Spleen (tissue), 11 donors: Measurements from ENCODE around the gene MACROD2. TPM values are rescaled to one million over a fixed set of nuclear protein-coding genes. Genes with fewer than 3 reads are reported as not detected.

Experiments used
- DNase-seq: peaks from one replicate; pipeline ENCODE4 v3.0.0-alpha.2; 2020
- H3K27ac ChIP-seq, 8 donors: fragments of 200-600 bp; sonication (generic) in 7 of 8; 1 replicate in 4 of 8; 2 replicates in 4 of 8; pipeline versions ENCODE4 v1.5.0 to v1.8.0; 2016 to 2021; ENCODE audit warnings: inconsistent platforms in 4 of 8, mild to moderate bottlenecking in 4 of 8, moderate library complexity in 1 of 8
- H3K27me3 ChIP-seq, 7 donors: fragments of 200-600 bp; sonication (generic) in 6 of 7; replicated peaks in 1 of 7; 1 replicate in 4 of 7; 2 replicates in 3 of 7; pipeline versions ENCODE4 v1.5.0 to v1.8.0; 2016 to 2021; ENCODE audit warnings: inconsistent platforms in 3 of 7, mild to moderate bottlenecking in 1 of 7
- H3K36me3 ChIP-seq, 6 donors: fragments of 200-600 bp; sonication (generic) in 5 of 6; 1 replicate in 4 of 6; 2 replicates in 2 of 6; pipeline versions ENCODE4 v1.5.0 to v1.8.0; 2016 to 2021; ENCODE audit warnings: inconsistent platforms in 2 of 6
- H3K4me1 ChIP-seq, 6 donors: fragments of 200-600 bp; sonication (generic) in 5 of 6; 1 replicate in 3 of 6; 2 replicates in 3 of 6; pipeline versions ENCODE4 v1.5.0 to v1.8.0; 2016 to 2021; ENCODE audit warnings: inconsistent platforms in 3 of 6
- H3K4me3 ChIP-seq, 8 donors: fragments of 200-600 bp; sonication (generic) in 7 of 8; 1 replicate in 4 of 8; 2 replicates in 4 of 8; pipeline versions ENCODE4 v1.5.0 to v1.8.0; 2016 to 2021; ENCODE audit warnings: inconsistent platforms in 4 of 8, mild to moderate bottlenecking in 4 of 8, moderate library complexity in 2 of 8
- H3K9me3 ChIP-seq, 8 donors: fragments of 200-600 bp; sonication (generic) in 7 of 8; 1 replicate in 4 of 8; 2 replicates in 4 of 8; pipeline versions ENCODE4 v1.5.0 to v1.8.0; 2016 to 2021; ENCODE audit warnings: inconsistent platforms in 4 of 8
- CTCF ChIP-seq, 11 experiments: fragments of 200-600 bp in 7 of 11; fragments of 450-650 bp in 4 of 11; sonication (generic) in 4 of 11; IDR thresholded peaks in 8 of 11; conservative IDR thresholded peaks in 3 of 11; 1 replicate in 7 of 11; 2 replicates in 4 of 11; pipeline versions ENCODE4 v1.4.0 to v1.8.0; 2016 to 2021; ENCODE audit warnings: antibody characterized with exemption in 11 of 11, inconsistent platforms in 4 of 11, mild to moderate bottlenecking in 1 of 11
- POLR2A ChIP-seq, 3 donors: fragments of 450-650 bp; IDR thresholded peaks; one replicate each; pipeline ENCODE4 v1.5.1; 2017; ENCODE audit warnings: antibody characterized with exemption in 3 of 3, mild to moderate bottlenecking in 1 of 3
- POLR2AphosphoS5 ChIP-seq, 3 donors: sonication (generic); formaldehyde crosslinking; IDR thresholded peaks; one replicate each; pipeline ENCODE4 v1.5.1; 2017; ENCODE audit warnings: antibody characterized with exemption in 3 of 3
- WGBS, 5 donors: extraction: QIAGEN DNeasy Blood & Tissue Kit in 3 of 5; methylation state at CpG; one replicate each; pipeline versions ENCODE4 v1.1.5 to v1.1.7; 2013 to 2018; 5-methylcytosine and 5-hydroxymethylcytosine counted together
- intact Hi-C: fragments of 100-400 bp; cut with DNase I; formaldehyde crosslinking; loops from one replicate; pipeline ENCODE4 v1.15.0; 2023; ENCODE audit warnings: low total_unique reads
- polyA plus RNA-seq, 3 donors: library from polyadenylated mRNA; stranded (reverse); fragments of 200-250 nt; gene quantifications; one replicate each; pipeline ENCODE4 v1.2.1, GENCODE V29; 2013
- total RNA-seq, 7 donors: library from RNA; depleted of rRNA in 3 of 7; stranded (reverse); fragments of >200 nt in 3 of 7; fragmentation: NEBNext Ultra II Directional in 4 of 7; extraction: Animal tissue kit (Norgen Biotek cat#: 25700) in 4 of 7; gene quantifications; one replicate each; pipeline versions ENCODE4 v1.1.0 to v1.2.1, GENCODE V29; 2016 to 2021
- donor health status: healthy with polysubstance abuse.
- donor health status: DM: no; HTN: no; CAD: no; lungs with moderate emphysema.
- donor health status: DM: no; HTN: no; CAD: no.
- donor health status: Bipolar disorder and iron deficiency.
- donor health status: healthy.
- donor health status: DM: no; HTN: no; CAD: no.
- donor health status: DM: yes; HTN: yes; CAD: no.

The MACROD2 gene
- total and polyA plus RNA-seq, 10 donors: 1.5 to 4.7 (median 3.4) TPM

GRCh38 chr20:14707026-14707680 lies 711.8 kb downstream of the MACROD2 start:
- DNase-seq: no peak
- no peaks in the 10 kb centered on the region for H3K27me3 ChIP-seq
- intact Hi-C loops: no loop called here
- 78 to 93% (median 91%) methylated on average over 10 of the region's 10 CpGs for whole genome bisulfite sequencing, 5 donors
- H3K4me3 ChIP-seq: no peak overlapping the region
- no peak for TF ChIP-seq CTCF (IDR thresholded peaks at IDR 0.05 in 8 of 11, conservative IDR thresholded peaks at IDR 0.05 in 3 of 11)
- TF ChIP-seq POLR2A (IDR thresholded peaks at IDR 0.05): no peak
- TF ChIP-seq POLR2AphosphoS5 (IDR thresholded peaks at IDR 0.05): no peak
- peaks cover 0 to 3% (median 0%) of the 10 kb centered on the region in 8 donors for H3K9me3 ChIP-seq
- no peaks in the 10 kb centered on the region for H3K36me3 ChIP-seq
- H3K27ac ChIP-seq: no peak overlapping the region
- H3K4me1 ChIP-seq: no peaks in the 10 kb centered on the region

GRCh38 chr20:14707865-14708596 lies 712.7 kb downstream of the MACROD2 start:
- no peaks in the 10 kb centered on the region for H3K36me3 ChIP-seq
- DNase-seq: no peak
- peaks cover 0 to 3% (median 0%) of the 10 kb centered on the region in 8 donors for H3K9me3 ChIP-seq
- intact Hi-C loops: no loop called here
- no peaks in the 10 kb centered on the region for H3K27me3 ChIP-seq
- no peak overlapping the region for H3K4me3 ChIP-seq
- no peak overlapping the region for H3K27ac ChIP-seq
- H3K4me1 ChIP-seq: no peaks in the 10 kb centered on the region
- whole genome bisulfite sequencing, 5 donors: 77 to 89% (median 83%) methylated on average over 2 of the region's 2 CpGs
- no peak for TF ChIP-seq POLR2AphosphoS5 (IDR thresholded peaks at IDR 0.05)
- TF ChIP-seq CTCF (IDR thresholded peaks at IDR 0.05 in 8 of 11, conservative IDR thresholded peaks at IDR 0.05 in 3 of 11): no peak
- TF ChIP-seq POLR2A (IDR thresholded peaks at IDR 0.05): no peak

- intact Hi-C loops: no loop called here
- H3K27ac ChIP-seq: no peak overlapping the region
- 58 to 95% (median 89%) methylated on average over 2 of the region's 2 CpGs for WGBS, 5 donors
- no peaks in the 10 kb centered on the region for H3K4me1 ChIP-seq
- H3K27me3 ChIP-seq: no peaks in the 10 kb centered on the region
- H3K9me3 ChIP-seq: peaks cover 0 to 3% (median 0%) of the 10 kb centered on the region in 8 donors
- no peak overlapping the region for H3K4me3 ChIP-seq
- no peak for DNase-seq
- no peaks in the 10 kb centered on the region for H3K36me3 ChIP-seq
- TF ChIP-seq POLR2AphosphoS5 (IDR thresholded peaks at IDR 0.05) (no peak), POLR2A (IDR thresholded peaks at IDR 0.05) (no peak), CTCF (IDR thresholded peaks at IDR 0.05 in 8 of 11, conservative IDR thresholded peaks at IDR 0.05 in 3 of 11) (no peak)
Measured at GRCh38 chr20:14709439-14709838, 714.1 kb downstream of the MACROD2 start.

GRCh38 chr20:14710951-14711350 lies 715.6 kb downstream of the MACROD2 start:
- 77 to 91% (median 80%) methylated on average over 2 of the region's 2 CpGs for WGBS, 5 donors
- intact Hi-C loops: no loop called here
- DNase-seq: no peak
- Histone ChIP-seq H3K4me3 (no peak overlapping the region), H3K9me3 (peaks cover 0 to 2% (median 0%) of the 10 kb centered on the region in 8 donors), H3K27me3 (no peaks in the 10 kb centered on the region), H3K27ac (no peak overlapping the region), H3K4me1 (no peaks in the 10 kb centered on the region), H3K36me3 (no peaks in the 10 kb centered on the region)
- TF ChIP-seq POLR2AphosphoS5 (IDR thresholded peaks at IDR 0.05): no peak
- TF ChIP-seq POLR2A (IDR thresholded peaks at IDR 0.05): no peak
- no peak for TF ChIP-seq CTCF (IDR thresholded peaks at IDR 0.05 in 8 of 11, conservative IDR thresholded peaks at IDR 0.05 in 3 of 11)
